ENCODE data around the gene AFAP1L2.

AFAP1L2 gene

DNA sequence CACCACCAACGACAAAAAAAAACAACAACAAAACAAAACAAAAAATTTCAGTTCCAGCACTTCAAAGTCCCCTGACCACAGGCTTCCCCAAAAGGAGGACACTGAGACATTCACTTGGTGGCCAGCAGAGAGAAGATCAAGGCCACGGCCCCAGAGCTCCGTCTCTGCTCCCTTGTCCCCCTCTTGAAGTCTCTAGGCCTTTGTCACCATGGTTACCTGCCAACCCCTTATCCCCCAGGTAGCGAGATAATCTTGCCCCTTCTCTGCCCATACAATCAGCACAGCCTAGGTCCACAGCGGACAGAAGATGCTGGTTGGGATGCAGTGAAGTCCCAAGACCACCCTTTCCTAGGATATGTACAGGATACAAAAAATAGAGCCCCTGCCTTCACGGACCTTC is 30.7 kb downstream of the AFAP1L2 start:
- no peak overlapping the region for H3K4me3 ChIP-seq (ENCODE audit: low read depth, low read length)
- no peak for DNase-seq (ENCODE audit: low read depth)
- TF ChIP-seq CTCF (IDR thresholded peaks at IDR 0.05; ENCODE audit: control insufficient read depth, extremely low read depth, insufficient read depth), result no peak

DNA sequence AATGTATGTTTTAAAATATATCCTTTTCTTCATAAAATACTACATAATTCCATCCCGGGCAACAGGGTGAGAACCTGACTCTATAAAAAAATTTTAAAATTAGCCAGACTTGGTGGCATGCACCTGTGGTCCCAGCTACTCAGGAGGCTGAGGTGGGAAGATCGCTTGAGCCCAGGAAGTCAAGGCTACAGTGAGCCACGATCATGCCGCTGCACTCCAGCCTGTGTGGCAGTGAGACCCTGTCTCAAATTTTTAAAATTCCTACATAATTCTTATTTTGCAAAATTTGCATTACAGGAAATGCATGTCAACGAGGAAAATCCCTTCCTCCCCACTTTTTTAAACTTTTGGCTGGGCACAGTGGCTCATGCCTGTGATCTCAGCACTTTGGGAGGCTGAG is 31.3 kb downstream of the AFAP1L2 start:
- TF ChIP-seq CTCF (IDR thresholded peaks at IDR 0.05; ENCODE audit: control insufficient read depth, extremely low read depth, insufficient read depth), result no peak
- H3K4me3 ChIP-seq (ENCODE audit: low read depth, low read length), result no peak overlapping the region
- no peak for DNase-seq (ENCODE audit: low read depth)

- no peak for TF ChIP-seq CTCF (IDR thresholded peaks at IDR 0.05; ENCODE audit: control insufficient read depth, extremely low read depth, insufficient read depth)
- no peak for DNase-seq (ENCODE audit: low read depth)
- H3K4me3 ChIP-seq (ENCODE audit: low read depth, low read length), result no peak overlapping the region
These were observed 32.1 kb downstream of the AFAP1L2 start for GRCh38 chr10:114372179-114372578.

DNA sequence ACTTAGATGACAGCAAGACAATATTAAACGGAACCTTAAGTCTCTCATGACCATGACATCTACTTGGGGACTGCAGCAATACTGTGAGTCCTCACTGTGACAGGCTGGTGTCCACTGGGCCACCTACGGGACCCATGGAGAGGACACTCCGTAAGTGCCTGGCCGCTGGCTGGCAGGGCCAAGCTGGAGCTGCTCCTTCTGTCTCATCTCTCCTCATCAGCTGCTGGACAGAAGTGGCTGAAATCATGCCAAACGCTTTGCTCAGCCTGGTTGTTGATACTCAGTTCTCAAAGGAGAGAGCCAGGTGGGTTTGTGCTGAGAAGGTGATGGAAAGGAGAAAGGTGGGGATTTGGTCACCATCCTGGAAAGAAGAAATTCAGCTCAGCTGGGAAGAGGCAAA is 33.3 kb downstream of the AFAP1L2 start:
- DNase-seq (ENCODE audit: low read depth), result no peak
- H3K4me3 ChIP-seq (ENCODE audit: low read depth, low read length), result no peak overlapping the region
- TF ChIP-seq CTCF (IDR thresholded peaks at IDR 0.05; ENCODE audit: control insufficient read depth, extremely low read depth, insufficient read depth), result no peak

- no peak overlapping the region for H3K4me3 ChIP-seq (ENCODE audit: low read depth, low read length)
- no peak for DNase-seq (ENCODE audit: low read depth)
- TF ChIP-seq CTCF (IDR thresholded peaks at IDR 0.05; ENCODE audit: control insufficient read depth, extremely low read depth, insufficient read depth), result no peak
These were observed 34.1 kb downstream of the AFAP1L2 start for GRCh38 chr10:114370199-114370598.

DNA sequence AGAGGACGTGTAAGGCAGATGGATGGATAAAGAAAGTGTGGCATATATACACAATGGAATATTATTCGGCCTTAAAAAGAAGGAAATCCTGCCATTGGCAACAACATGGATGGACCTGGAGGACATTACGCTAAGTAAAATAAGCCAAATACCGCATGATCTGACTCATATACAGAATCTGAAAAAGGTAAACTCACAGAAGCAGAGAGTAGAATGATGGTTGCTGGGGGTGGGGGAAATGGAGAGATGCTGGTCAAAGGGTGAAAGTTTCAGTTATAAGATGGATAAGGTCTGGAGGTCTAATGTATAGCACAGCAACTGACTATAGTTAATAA is 36.3 kb downstream of the AFAP1L2 start:
- no peak overlapping the region for H3K4me3 ChIP-seq (ENCODE audit: low read depth, low read length)
- no peak for TF ChIP-seq CTCF (IDR thresholded peaks at IDR 0.05; ENCODE audit: control insufficient read depth, extremely low read depth, insufficient read depth)
- DNase-seq (ENCODE audit: low read depth), result no peak

GRCh38 chr10:114367351-114368056 is 36.8 kb downstream of the AFAP1L2 start:
- no peak for TF ChIP-seq CTCF (IDR thresholded peaks at IDR 0.05; ENCODE audit: control insufficient read depth, extremely low read depth, insufficient read depth)
- no peak overlapping the region for H3K4me3 ChIP-seq (ENCODE audit: low read depth, low read length)
- DNase-seq (ENCODE audit: low read depth), result no peak
